NB4 (cell line): ENCODE results near the gene OGDHL.

Experiments
- MYC ChIP-seq: IDR thresholded peaks from 2 replicates; pipeline ENCODE4 v1.6.1; 2011; ENCODE audit warnings: low read depth, low read length
- POLR2A ChIP-seq: IDR thresholded peaks from 2 replicates; pipeline ENCODE4 v1.6.1; 2011; ENCODE audit warnings: mild to moderate bottlenecking; ENCODE audit not compliant: insufficient read length; ENCODE audit errors: extremely low read depth
- TF ChIP-seq, protein P1 (sequence below): IDR thresholded peaks from one replicate; pipeline ENCODE4 v1.5.1; 2012; ENCODE audit warnings: low read depth, low read length
- TF ChIP-seq, protein P2 (sequence below): IDR thresholded peaks from 2 replicates; pipeline ENCODE4 v1.6.1; 2011; ENCODE audit warnings: low read depth, low read length

DNA sequence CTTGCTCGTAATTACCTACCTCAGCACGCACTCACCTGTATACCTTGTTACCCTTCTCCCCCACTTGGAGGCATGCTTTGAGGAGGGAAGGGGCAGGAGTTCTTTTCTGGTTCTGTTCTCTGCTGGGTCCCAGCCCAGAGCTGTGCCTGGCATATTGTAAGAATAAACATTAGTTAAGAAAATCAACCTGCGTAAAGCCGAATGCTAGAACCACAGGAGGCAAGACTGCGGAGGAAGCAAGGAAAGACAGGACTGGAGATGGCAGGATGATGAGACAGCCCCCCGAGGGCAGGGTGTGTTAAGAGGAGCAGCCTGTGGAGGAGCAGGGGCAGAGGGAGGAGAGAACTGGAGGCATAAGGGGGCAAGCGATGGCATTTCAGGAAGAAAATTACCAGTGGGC, 73.2 kb downstream of the OGDHL start:
- TF ChIP-seq, protein P1, sequence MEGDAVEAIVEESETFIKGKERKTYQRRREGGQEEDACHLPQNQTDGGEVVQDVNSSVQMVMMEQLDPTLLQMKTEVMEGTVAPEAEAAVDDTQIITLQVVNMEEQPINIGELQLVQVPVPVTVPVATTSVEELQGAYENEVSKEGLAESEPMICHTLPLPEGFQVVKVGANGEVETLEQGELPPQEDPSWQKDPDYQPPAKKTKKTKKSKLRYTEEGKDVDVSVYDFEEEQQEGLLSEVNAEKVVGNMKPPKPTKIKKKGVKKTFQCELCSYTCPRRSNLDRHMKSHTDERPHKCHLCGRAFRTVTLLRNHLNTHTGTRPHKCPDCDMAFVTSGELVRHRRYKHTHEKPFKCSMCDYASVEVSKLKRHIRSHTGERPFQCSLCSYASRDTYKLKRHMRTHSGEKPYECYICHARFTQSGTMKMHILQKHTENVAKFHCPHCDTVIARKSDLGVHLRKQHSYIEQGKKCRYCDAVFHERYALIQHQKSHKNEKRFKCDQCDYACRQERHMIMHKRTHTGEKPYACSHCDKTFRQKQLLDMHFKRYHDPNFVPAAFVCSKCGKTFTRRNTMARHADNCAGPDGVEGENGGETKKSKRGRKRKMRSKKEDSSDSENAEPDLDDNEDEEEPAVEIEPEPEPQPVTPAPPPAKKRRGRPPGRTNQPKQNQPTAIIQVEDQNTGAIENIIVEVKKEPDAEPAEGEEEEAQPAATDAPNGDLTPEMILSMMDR, result no peak
- TF ChIP-seq, protein P2, sequence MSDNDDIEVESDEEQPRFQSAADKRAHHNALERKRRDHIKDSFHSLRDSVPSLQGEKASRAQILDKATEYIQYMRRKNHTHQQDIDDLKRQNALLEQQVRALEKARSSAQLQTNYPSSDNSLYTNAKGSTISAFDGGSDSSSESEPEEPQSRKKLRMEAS, result no peak
- TF ChIP-seq POLR2A (no peak), MYC (no peak)
